ENCODE results near the gene SLC7A7. TPM values are rescaled to one million over a fixed set of nuclear protein-coding genes. Genes with fewer than 3 reads are reported as not detected.

SLC7A7 gene
- total and polyA plus RNA-seq, 5 donors = 3.1 to 13.6 (median 7.5) TPM

Other genes with a start within 250 kb of the SLC7A7 start
- 100 to 1,000 TPM; 122 to 168 (median 158) TPM for gene DAD1, start 226.2 kb downstream of the SLC7A7 start, total RNA-seq
- gene DAD1, start 226.2 kb downstream of the SLC7A7 start, polyA plus RNA-seq = 220 TPM
- gene ABHD4, start 217.1 kb downstream of the SLC7A7 start, total RNA-seq = 10 to 100 TPM; 29.7 to 40.9 (median 36.9) TPM
- 20.3 TPM for gene ABHD4, start 217.1 kb downstream of the SLC7A7 start, polyA plus RNA-seq
- not detected for gene OR6J1, start 171.1 kb downstream of the SLC7A7 start, total RNA-seq
- not detected for gene OR6J1, start 171.1 kb downstream of the SLC7A7 start, polyA plus RNA-seq
- 100 to 1,000 TPM in 3 of 4 donors, 10 to 100 TPM in 1; 92.6 to 123 (median 114) TPM for gene OXA1L, start 48.7 kb downstream of the SLC7A7 start, total RNA-seq
- gene OXA1L, start 48.7 kb downstream of the SLC7A7 start, polyA plus RNA-seq = 134 TPM
- 100 to 1,000 TPM in 1 of 4 donors, 10 to 100 TPM in 3; 86.2 to 115 (median 91.1) TPM for gene MRPL52, start 14.5 kb upstream of the SLC7A7 start, total RNA-seq
- gene MRPL52, start 14.5 kb upstream of the SLC7A7 start, polyA plus RNA-seq = 113 TPM
- 10 to 100 TPM; 45.3 to 64.1 (median 50.0) TPM for gene MMP14, start 21.1 kb upstream of the SLC7A7 start, total RNA-seq
- gene MMP14, start 21.1 kb upstream of the SLC7A7 start, polyA plus RNA-seq = 33.3 TPM
- gene LRP10, start 56.3 kb upstream of the SLC7A7 start, total RNA-seq = 10 to 100 TPM; 66.2 to 89.7 (median 76.5) TPM
- gene LRP10, start 56.3 kb upstream of the SLC7A7 start, polyA plus RNA-seq = 28.7 TPM
- under 1 TPM in 1 of 4 donors, not detected in 3; 0.25 TPM for gene REM2, start 67.8 kb upstream of the SLC7A7 start, total RNA-seq
- gene REM2, start 67.8 kb upstream of the SLC7A7 start, polyA plus RNA-seq = 0.07 TPM
- 10 to 100 TPM; 56.0 to 66.3 (median 61.6) TPM for gene RBM23, start 103.7 kb upstream of the SLC7A7 start, total RNA-seq
- gene RBM23, start 103.7 kb upstream of the SLC7A7 start, polyA plus RNA-seq = 26.0 TPM
- gene PRMT5, start 113.9 kb upstream of the SLC7A7 start, total RNA-seq = 10 to 100 TPM; 37.3 to 52.1 (median 49.5) TPM
- 22.0 TPM for gene PRMT5, start 113.9 kb upstream of the SLC7A7 start, polyA plus RNA-seq
- 10 to 100 TPM; 16.5 to 33.5 (median 27.2) TPM for gene HAUS4, start 141.7 kb upstream of the SLC7A7 start, total RNA-seq
- gene HAUS4, start 141.7 kb upstream of the SLC7A7 start, polyA plus RNA-seq = 29.6 TPM
- 1 to 10 TPM; 5.7 to 6.9 (median 6.6) TPM for gene AJUBA, start 167.1 kb upstream of the SLC7A7 start, total RNA-seq
- 4.8 TPM for gene AJUBA, start 167.1 kb upstream of the SLC7A7 start, polyA plus RNA-seq
- gene C14orf93, start 194.7 kb upstream of the SLC7A7 start, total RNA-seq = 10 to 100 TPM in 1 of 4 donors, 1 to 10 TPM in 3; 5.8 to 11.4 (median 6.7) TPM
- 4.1 TPM for gene C14orf93, start 194.7 kb upstream of the SLC7A7 start, polyA plus RNA-seq
- gene PSMB5, start 219.5 kb upstream of the SLC7A7 start, total RNA-seq = 100 to 1,000 TPM; 108 to 126 (median 112) TPM
- gene PSMB5, start 219.5 kb upstream of the SLC7A7 start, polyA plus RNA-seq = 140 TPM
- gene PSMB11, start 226.8 kb upstream of the SLC7A7 start, total RNA-seq = not detected
- gene PSMB11, start 226.8 kb upstream of the SLC7A7 start, polyA plus RNA-seq = not detected
- 1 to 10 TPM in 3 of 4 donors, under 1 TPM in 1; 0.95 to 2.3 (median 2.2) TPM for gene CDH24, start 242.1 kb upstream of the SLC7A7 start, total RNA-seq
- 2.5 TPM for gene CDH24, start 242.1 kb upstream of the SLC7A7 start, polyA plus RNA-seq